Measurements from ENCODE around the gene FANK1.

GRCh38 chr10:125849448-125849847, 46.9 kb upstream of the FANK1 start:
- no peak for TF ChIP-seq CTCF (IDR thresholded peaks at IDR 0.05)
- TF ChIP-seq POLR2A (IDR thresholded peaks at IDR 0.05): no peak
